ENCODE measurements around the gene NSD2. TPM values are rescaled to one million over a fixed set of nuclear protein-coding genes. Genes with fewer than 3 reads are reported as not detected.

The NSD2 gene
- total RNA-seq, 1 donor = 67.8 TPM

DNA sequence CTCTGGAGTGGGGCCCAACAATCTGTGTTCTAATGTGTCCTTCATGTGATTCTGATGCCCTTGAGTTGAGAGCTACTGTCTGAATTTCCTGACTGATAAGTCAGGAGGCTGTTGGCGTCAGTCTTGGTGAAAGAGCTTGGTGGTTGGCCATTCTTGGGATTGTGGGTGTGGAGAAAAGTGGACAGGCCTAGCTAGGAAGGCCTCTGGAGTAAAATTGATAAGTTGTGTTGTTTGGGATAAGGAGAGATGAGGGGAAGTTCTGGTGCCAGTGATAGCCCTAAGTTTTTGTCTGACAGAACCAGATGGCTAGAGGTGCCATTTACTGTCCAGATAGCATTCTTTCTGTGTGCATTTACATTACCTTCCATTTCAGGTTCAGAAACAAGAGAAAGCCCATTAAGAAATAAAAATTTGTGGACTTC is 11.7 kb downstream of the NSD2 start:
- no peak overlapping the region for H3K4me3 ChIP-seq (ENCODE audit: low read depth, low read length)
- DNase-seq (ENCODE audit: low read depth) = no peak
- TF ChIP-seq, protein P1, sequence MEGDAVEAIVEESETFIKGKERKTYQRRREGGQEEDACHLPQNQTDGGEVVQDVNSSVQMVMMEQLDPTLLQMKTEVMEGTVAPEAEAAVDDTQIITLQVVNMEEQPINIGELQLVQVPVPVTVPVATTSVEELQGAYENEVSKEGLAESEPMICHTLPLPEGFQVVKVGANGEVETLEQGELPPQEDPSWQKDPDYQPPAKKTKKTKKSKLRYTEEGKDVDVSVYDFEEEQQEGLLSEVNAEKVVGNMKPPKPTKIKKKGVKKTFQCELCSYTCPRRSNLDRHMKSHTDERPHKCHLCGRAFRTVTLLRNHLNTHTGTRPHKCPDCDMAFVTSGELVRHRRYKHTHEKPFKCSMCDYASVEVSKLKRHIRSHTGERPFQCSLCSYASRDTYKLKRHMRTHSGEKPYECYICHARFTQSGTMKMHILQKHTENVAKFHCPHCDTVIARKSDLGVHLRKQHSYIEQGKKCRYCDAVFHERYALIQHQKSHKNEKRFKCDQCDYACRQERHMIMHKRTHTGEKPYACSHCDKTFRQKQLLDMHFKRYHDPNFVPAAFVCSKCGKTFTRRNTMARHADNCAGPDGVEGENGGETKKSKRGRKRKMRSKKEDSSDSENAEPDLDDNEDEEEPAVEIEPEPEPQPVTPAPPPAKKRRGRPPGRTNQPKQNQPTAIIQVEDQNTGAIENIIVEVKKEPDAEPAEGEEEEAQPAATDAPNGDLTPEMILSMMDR (IDR thresholded peaks at IDR 0.05; ENCODE audit: insufficient read depth, low read depth, low read length) = no peak

DNA sequence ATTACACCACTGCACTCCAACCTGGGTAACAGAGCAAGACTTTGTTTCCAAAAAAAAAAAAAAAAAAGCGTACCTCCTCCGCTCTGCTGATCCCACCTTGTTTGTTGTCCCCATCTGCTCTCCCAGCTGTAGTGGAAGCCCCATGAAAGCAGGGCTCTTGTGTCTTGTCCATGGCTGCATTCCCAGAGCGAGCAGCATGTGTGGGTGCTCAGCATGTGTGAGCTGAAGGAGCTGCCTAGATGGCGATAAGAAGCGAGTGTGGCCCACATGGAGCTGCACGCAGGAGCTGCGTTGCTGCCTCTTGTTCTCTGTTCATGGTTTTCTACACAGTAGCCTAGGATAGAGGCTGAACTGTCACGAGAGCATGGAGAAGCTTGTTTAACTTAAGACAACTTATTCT is 12.4 kb downstream of the NSD2 start:
- TF ChIP-seq, protein P1 (IDR thresholded peaks at IDR 0.05; ENCODE audit: insufficient read depth, low read depth, low read length) = no peak
- H3K4me3 ChIP-seq (ENCODE audit: low read depth, low read length) = no peak overlapping the region
- DNase-seq (ENCODE audit: low read depth) = no peak

DNA sequence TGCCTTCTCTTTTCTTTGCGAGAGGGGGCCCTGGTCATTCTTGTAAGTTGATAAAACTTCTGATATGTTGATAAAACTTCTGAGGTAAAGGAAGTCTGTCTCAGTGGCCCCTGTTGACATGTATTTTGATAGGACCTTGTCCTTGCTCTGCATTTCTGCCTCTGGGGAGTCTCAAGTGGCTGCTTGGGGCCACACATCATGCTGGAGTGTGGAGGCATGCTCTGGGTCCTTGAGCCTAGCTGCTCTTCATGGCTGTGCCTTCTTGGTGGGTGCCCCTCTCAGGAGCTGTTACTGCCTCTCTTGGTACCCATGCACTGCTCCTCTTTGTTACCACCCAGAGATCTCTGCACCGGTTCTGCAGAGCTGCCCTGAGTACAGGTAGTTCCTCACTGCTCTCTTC is 14.2 kb downstream of the NSD2 start:
- no peak overlapping the region for H3K4me3 ChIP-seq (ENCODE audit: low read depth, low read length)
- TF ChIP-seq, protein P1 (IDR thresholded peaks at IDR 0.05; ENCODE audit: insufficient read depth, low read depth, low read length) = no peak
- no peak for DNase-seq (ENCODE audit: low read depth)

DNA sequence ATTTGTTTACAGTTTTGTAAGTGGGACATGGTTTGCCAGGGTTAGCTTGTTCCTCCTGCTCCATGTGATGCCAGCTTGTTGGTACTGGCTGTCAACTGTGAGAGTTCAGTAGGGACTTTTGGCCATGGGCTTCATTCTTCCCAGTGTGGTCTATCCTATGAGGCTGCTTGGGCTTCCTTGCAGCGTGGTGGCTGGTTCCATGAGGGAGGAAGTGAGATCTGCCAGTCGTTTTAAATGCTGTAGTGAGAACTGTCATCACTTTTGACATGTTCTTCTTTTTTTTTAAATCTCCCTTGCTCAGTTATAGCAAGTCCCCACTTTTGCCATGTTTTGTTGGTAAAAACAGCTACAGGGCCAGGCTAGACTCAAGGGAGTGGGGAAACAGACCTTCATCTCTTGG is 15.9 kb downstream of the NSD2 start:
- no peak for DNase-seq (ENCODE audit: low read depth)
- TF ChIP-seq, protein P1 (IDR thresholded peaks at IDR 0.05; ENCODE audit: insufficient read depth, low read depth, low read length) = no peak
- H3K4me3 ChIP-seq (ENCODE audit: low read depth, low read length) = no peak overlapping the region

DNA sequence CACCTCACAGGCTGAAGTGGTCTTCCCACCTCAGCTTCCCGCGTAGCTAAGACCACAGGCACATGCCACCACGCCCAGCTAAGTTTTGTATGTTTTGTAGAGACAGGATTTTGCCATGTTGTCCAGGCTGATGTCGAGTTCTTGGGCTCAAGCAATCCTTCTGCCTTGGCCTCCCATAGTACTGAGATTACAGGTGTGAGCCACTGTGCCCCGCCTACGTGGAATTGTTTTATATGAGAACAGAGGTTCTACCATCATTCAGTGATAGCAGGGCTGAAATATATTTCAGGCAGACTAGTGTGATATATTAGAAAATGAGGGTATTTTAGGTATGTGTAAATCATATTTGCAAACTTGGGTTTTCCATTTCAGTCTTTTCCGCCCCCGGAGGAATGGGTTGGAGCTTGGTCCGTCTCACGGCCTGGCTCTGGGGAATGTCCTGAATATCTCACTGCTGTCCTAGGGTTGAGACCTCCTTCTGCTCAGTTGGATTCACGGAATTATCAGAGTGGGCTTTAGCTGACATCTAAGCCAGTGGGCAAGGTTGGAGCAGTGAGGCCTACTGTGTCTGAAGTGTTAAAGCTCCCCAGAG is 19.9 kb downstream of the NSD2 start:
- DNase-seq (ENCODE audit: low read depth) = no peak
- TF ChIP-seq, protein P1 (IDR thresholded peaks at IDR 0.05; ENCODE audit: insufficient read depth, low read depth, low read length) = no peak
- no peak overlapping the region for H3K4me3 ChIP-seq (ENCODE audit: low read depth, low read length)

DNA sequence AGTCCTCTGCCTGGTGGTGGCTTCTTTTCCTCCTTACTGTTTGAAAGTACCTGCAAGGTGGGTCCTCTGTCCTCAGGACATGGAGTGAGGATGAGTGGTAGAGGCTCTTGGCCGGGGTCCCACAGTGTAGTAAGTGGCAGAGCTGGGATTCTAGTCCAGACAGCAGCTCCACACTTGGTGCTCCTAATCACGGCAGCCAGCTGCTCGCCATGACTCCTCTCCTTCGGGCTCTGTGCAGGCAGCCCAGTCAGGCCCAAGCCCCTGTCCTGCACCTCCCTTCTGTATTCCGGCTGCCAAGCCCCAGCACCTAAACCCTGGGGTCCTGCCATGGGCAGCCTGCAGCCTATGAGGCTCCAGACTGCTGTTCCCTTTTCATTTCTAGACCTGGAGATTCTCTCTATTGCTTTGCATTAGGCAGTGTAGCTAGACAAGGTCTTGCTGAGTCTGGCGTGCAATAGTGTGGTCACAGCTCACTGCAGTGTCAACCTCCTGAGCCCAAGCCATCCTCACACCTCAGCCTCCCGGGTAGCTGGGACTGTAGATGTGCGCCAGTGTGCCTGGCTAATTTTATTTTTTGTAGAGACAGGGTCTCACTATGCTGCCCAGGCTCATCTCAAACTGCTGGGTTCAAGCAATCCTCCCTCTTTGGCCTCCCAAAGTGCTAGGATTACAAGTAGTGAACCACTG is 24.9 kb downstream of the NSD2 start:
- DNase-seq (ENCODE audit: low read depth) = no peak
- TF ChIP-seq, protein P1 (IDR thresholded peaks at IDR 0.05; ENCODE audit: insufficient read depth, low read depth, low read length) = no peak

DNA sequence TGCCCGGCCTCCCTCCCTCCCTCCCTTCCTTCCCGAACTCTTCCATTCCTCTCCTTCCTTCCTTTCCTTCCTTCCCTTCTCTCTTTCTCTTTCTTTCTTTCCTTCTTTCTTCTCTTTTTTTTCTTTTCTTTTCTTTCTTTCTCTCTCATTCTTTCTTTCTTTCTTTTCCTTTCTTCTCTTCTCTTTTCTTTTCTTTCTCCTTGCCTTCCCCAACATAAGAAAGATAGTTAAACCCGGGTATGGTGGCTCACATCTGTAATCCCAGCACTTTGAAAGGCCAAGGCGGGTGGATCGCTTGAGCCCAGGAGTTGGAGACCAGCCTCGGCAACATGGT is 25.4 kb downstream of the NSD2 start:
- DNase-seq (ENCODE audit: low read depth) = no peak
- TF ChIP-seq, protein P1 (IDR thresholded peaks at IDR 0.05; ENCODE audit: insufficient read depth, low read depth, low read length) = no peak
- H3K4me3 ChIP-seq (ENCODE audit: low read depth, low read length) = no peak overlapping the region

More for the DNA sequence above, 24.9 kb downstream of the NSD2 start:
- H3K4me3 ChIP-seq (ENCODE audit: low read depth, low read length) = no peak overlapping the region
